Immature natural killer cell (primary cell): Measurements from ENCODE around the gene KCNJ12. TPM values are rescaled to one million over a fixed set of nuclear protein-coding genes. Genes with fewer than 3 reads are reported as not detected.

Experiments
- DNase-seq, 3 donors: peaks; one replicate each; pipeline ENCODE4 v3.0.0; 2022; ENCODE audit warnings: mixed read lengths in 1 of 3
- H3K27ac Mint-ChIP-seq, 6 donors: one replicate each; pipeline ENCODE4 v1.8.0; 2020; ENCODE audit warnings: mixed read lengths in 6 of 6, mild to moderate bottlenecking in 5 of 6, inconsistent platforms in 4 of 6, moderate library complexity in 3 of 6
- H3K27me3 Mint-ChIP-seq, 3 donors: one replicate each; pipeline ENCODE4 v1.8.0; 2020 to 2021; ENCODE audit warnings: low read depth in 3 of 3, mild to moderate bottlenecking in 3 of 3, mixed read lengths in 3 of 3, moderate library complexity in 3 of 3, inconsistent platforms in 1 of 3
- H3K36me3 Mint-ChIP-seq, 3 donors: one replicate each; pipeline ENCODE4 v1.8.0; 2020; ENCODE audit warnings: mixed read lengths in 3 of 3, inconsistent platforms in 2 of 3, mild to moderate bottlenecking in 2 of 3
- H3K4me1 Mint-ChIP-seq, 2 donors: one replicate each; pipeline ENCODE4 v1.8.0; 2020; ENCODE audit warnings: inconsistent platforms in 2 of 2, mild to moderate bottlenecking in 2 of 2, mixed read lengths in 2 of 2, moderate library complexity in 1 of 2
- H3K4me3 Mint-ChIP-seq, 5 donors: one replicate each; pipeline ENCODE4 v1.8.0; 2020; ENCODE audit warnings: mild to moderate bottlenecking in 5 of 5, mixed read lengths in 5 of 5, inconsistent platforms in 3 of 5, moderate library complexity in 3 of 5
- H3K9me3 Mint-ChIP-seq, 6 donors: one replicate each; pipeline ENCODE4 v1.8.0; 2020; ENCODE audit warnings: mild to moderate bottlenecking in 6 of 6, mixed read lengths in 6 of 6, inconsistent platforms in 4 of 6, moderate library complexity in 3 of 6
- polyA plus RNA-seq, 3 donors: library from polyadenylated mRNA; unstranded; fragments of 300-500 nt; fragmentation: Illumina TruSeq; gene quantifications; one replicate each; pipeline ENCODE4 v1.2.3, GENCODE V29; 2021

The KCNJ12 gene
- polyA plus RNA-seq, 3 donors from 2014 or later = not detected

DNA sequence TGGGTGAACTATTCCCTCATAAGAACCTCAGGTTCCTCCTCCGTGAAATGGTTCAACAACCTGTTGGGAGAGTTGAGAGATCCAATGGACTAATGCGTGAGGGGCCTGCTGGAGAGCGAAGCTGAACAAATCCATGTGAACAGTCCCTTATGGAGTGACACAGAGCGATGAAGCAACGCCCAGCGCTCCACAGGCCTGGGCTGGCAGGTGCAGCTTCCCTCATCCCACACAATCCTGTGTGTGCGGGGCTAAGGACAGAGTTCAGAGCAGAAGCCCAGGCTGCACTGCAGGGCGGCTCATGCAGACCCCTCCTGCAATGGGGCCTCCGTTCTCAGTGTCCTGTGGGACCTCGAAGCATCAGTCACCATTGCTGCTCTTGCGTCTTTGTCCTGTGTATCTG, 90.4 kb downstream of the KCNJ12 start:
- Mint-ChIP-seq H3K27ac (no peak overlapping the region), H3K36me3 (no peaks in the 10 kb centered on the region), H3K9me3 (no peaks in the 10 kb centered on the region), H3K4me1 (peaks cover 17 to 20% of the 10 kb centered on the region in 2 donors), H3K4me3 (no peak overlapping the region), H3K27me3 (peaks cover 0 to 7% (median 0%) of the 10 kb centered on the region in 3 donors)
- DNase-seq = no peak

DNA sequence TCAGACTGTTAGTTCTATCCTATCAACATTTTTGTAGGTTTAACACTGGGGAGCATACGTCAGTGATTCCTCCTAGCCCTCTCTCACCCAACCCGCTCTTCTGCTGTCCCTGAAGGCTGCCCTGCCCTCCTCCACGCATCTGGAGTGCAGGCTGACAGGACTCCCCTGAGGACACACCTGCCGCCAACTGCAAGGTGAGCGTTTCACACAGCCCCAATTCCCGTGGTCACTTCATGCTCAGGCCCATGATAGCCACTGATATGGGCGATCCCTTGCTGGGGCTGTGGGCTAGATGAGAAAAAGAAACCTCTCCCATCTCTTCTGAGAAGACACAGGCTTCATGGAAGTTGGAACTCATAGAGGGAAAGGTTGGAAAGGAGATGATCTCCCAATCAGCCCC, 91.0 kb downstream of the KCNJ12 start:
- no peaks in the 10 kb centered on the region for H3K9me3 Mint-ChIP-seq
- peaks cover 17 to 20% of the 10 kb centered on the region in 2 donors for H3K4me1 Mint-ChIP-seq
- no peak overlapping the region for H3K4me3 Mint-ChIP-seq
- no peaks in the 10 kb centered on the region for H3K36me3 Mint-ChIP-seq
- H3K27ac Mint-ChIP-seq = no peak overlapping the region
- no peak for DNase-seq
- peaks cover 0 to 7% (median 0%) of the 10 kb centered on the region in 3 donors for H3K27me3 Mint-ChIP-seq

DNA sequence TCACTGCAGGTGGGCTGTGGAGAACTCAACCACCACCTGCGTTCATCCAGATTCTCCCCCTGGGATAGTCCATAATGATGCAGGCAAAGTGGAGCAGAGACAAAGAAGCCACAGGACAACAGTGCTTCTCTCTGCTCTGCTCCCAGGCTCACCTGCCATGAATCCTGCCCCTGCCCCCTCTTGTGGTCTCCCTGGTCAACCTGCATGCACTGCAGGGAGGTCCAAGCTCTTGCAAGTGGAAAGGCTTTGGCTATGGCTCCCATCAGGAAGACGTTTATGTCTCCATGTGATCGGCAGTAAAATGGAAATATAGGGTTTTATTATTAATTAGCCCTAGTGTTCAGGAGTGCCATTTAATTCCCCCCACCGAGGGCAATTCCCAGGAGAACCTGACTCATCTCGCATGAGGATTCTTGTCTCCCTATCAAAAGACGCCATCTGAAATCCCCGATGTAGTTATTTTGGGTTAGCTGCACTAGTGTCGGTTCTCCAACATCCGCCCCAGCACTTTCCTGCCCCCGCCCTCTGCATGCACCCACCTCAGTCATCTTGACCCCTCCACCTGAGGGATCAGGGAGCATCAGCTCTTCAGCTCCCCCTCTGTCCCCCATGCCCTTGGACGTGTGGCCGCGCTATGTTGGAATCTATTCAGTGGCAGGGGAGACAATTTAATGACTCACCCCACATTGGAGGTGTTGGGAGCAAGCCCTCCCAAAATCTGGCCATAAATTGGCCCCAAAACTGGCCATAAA, 91.8 kb downstream of the KCNJ12 start:
- Mint-ChIP-seq H3K36me3 (no peaks in the 10 kb centered on the region), H3K27ac (no peak overlapping the region), H3K27me3 (peaks cover 0 to 7% (median 0%) of the 10 kb centered on the region in 3 donors), H3K9me3 (peaks cover 0 to 2% (median 0%) of the 10 kb centered on the region in 6 donors), H3K4me3 (no peak overlapping the region), H3K4me1 (peaks cover 12 to 16% of the 10 kb centered on the region in 2 donors)
- no peak for DNase-seq

Other genes with a start within 250 kb of the KCNJ12 start
- gene DHRS7B, start 249.4 kb upstream of the KCNJ12 start, polyA plus RNA-seq = 10 to 100 TPM; 11.3 to 15.3 (median 12.9) TPM
- 10 to 100 TPM; 36.9 to 56.4 (median 44.2) TPM for gene TMEM11, start 162.2 kb upstream of the KCNJ12 start, polyA plus RNA-seq
- gene NATD1, start 122.9 kb upstream of the KCNJ12 start, polyA plus RNA-seq = 1 to 10 TPM in 2 of 3 donors, under 1 TPM in 1; 0.57 to 3.4 (median 2.5) TPM
- gene MAP2K3, start 91.6 kb upstream of the KCNJ12 start, polyA plus RNA-seq = 100 to 1,000 TPM in 1 of 3 donors, 10 to 100 TPM in 2; 66.6 to 136 (median 93.9) TPM